Transverse colon (tissue), 1 donor: Measurements from ENCODE around the gene SNTG2.

Experiments
- EP300 ChIP-seq: sonication (generic); formaldehyde crosslinking; IDR thresholded peaks from one replicate; pipeline ENCODE4 v1.6.1; 2017; ENCODE audit warnings: antibody characterized with exemption, low read depth
- POLR2A ChIP-seq: fragments of 450-650 bp; IDR thresholded peaks from one replicate; pipeline ENCODE4 v1.6.1; 2016; ENCODE audit warnings: antibody characterized with exemption, mild to moderate bottlenecking, moderate library complexity

DNA sequence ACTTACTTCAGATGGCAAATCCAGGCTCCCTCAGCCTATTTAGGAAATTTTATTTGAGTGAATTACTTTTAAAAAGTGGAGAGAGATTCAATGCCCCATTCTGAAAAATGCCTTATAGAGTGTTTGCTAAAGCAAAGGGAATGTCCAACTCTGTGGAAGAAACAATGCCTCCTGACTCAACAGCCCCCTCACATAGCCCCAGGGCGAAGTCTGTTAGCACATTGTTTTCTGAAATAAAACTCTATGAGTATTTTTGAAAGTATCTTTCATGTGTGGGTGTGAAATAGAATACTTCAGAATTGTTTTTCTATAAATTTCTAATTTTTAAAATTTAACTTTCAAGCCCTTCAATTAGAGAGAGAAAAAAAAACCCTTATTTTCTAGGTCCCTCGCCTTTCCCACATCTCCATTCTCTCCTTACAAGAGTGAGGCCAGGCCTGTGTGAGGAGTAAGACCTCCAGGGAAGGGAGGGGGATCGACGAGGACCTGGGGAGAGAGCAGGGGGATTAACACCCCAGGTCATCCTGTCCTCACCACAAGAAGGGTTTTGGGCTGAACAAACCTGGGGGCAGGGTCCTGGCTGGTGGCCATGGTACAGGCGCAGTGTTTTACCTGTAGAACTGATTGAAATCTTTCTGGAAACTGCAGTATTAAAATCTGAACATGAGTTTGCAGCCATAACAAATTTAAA, 141.4 kb downstream of the SNTG2 start:
- TF ChIP-seq EP300, result no peak
- TF ChIP-seq POLR2A, result no peak
